B cell (primary cell): ENCODE data around the gene ZNF774.

Experiments
- EZH2 ChIP-seq: IDR thresholded peaks from 2 replicates; pipeline ENCODE4 v1.6.1; 2012; ENCODE audit warnings: borderline replicate concordance, low read depth, mild to moderate bottlenecking, moderate library complexity, low read length; ENCODE audit not compliant: insufficient read depth, poor library complexity, severe bottlenecking
- TF ChIP-seq, protein P1 (sequence below): fragments of 200-600 bp; IDR thresholded peaks from one replicate; pipeline ENCODE4 v1.8.0; 2022; ENCODE audit warnings: antibody characterized with exemption, mild to moderate bottlenecking

GRCh38 chr15:90338532-90338931 lies 13.6 kb upstream of the ZNF774 start:
- TF ChIP-seq, protein P1, sequence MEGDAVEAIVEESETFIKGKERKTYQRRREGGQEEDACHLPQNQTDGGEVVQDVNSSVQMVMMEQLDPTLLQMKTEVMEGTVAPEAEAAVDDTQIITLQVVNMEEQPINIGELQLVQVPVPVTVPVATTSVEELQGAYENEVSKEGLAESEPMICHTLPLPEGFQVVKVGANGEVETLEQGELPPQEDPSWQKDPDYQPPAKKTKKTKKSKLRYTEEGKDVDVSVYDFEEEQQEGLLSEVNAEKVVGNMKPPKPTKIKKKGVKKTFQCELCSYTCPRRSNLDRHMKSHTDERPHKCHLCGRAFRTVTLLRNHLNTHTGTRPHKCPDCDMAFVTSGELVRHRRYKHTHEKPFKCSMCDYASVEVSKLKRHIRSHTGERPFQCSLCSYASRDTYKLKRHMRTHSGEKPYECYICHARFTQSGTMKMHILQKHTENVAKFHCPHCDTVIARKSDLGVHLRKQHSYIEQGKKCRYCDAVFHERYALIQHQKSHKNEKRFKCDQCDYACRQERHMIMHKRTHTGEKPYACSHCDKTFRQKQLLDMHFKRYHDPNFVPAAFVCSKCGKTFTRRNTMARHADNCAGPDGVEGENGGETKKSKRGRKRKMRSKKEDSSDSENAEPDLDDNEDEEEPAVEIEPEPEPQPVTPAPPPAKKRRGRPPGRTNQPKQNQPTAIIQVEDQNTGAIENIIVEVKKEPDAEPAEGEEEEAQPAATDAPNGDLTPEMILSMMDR: no peak
- TF ChIP-seq EZH2: no peak
